Muscle layer of colon (tissue), 2 donors: ENCODE measurements around the gene SERPINB8.

Experiments
- H3K27ac ChIP-seq: one replicate; pipeline ENCODE4 v1.7.0; 2013; ENCODE audit warnings: low read depth, mild to moderate bottlenecking, low read length, moderate library complexity
- H3K27me3 ChIP-seq, 2 donors: one replicate each; pipeline ENCODE4 v1.7.0; 2013; ENCODE audit warnings: low read length in 2 of 2, mild to moderate bottlenecking in 2 of 2; ENCODE audit not compliant: insufficient read depth in 2 of 2, control insufficient read depth in 1 of 2
- H3K36me3 ChIP-seq: one replicate; pipeline ENCODE4 v1.7.0; 2013; ENCODE audit warnings: mild to moderate bottlenecking, low read length; ENCODE audit not compliant: insufficient read depth
- H3K4me1 ChIP-seq: one replicate; pipeline ENCODE4 v1.7.0; 2013; ENCODE audit warnings: mild to moderate bottlenecking, low read length; ENCODE audit not compliant: insufficient read depth
- H3K4me3 ChIP-seq, 2 donors: one replicate each; pipeline ENCODE4 v1.7.0; 2013; ENCODE audit warnings: low read length in 2 of 2, low read depth in 1 of 2, mild to moderate bottlenecking in 1 of 2, moderate library complexity in 1 of 2
- H3K9ac ChIP-seq: one replicate; pipeline ENCODE4 v1.7.0; 2013; ENCODE audit warnings: low read length
- H3K9me3 ChIP-seq: one replicate; pipeline ENCODE4 v1.7.0; 2013; ENCODE audit warnings: mild to moderate bottlenecking, low read length
- donor health status: abdominal sarcoma.
- donor health status: Adenocarcinoma of cecum.

SERPINB8 gene

GRCh38 chr18:63970809-63971205, 926 bp downstream of the SERPINB8 start:
- peak overlapping the region; percentile 63 to 76 for H3K4me3 ChIP-seq
- H3K36me3 ChIP-seq, result no peaks in the 10 kb centered on the region
- H3K9ac ChIP-seq, result peak overlapping the region; percentile 41
- H3K27ac ChIP-seq, result peak overlapping the region; percentile 90
- H3K4me1 ChIP-seq, result peaks cover 7% of the 10 kb centered on the region
- H3K27me3 ChIP-seq, result no peaks in the 10 kb centered on the region
- no peaks in the 10 kb centered on the region for H3K9me3 ChIP-seq

- H3K4me1 ChIP-seq, result peaks cover 7% of the 10 kb centered on the region
- H3K4me3 ChIP-seq, result peak overlapping the region in 1 of 2 donors; percentile 76
- H3K36me3 ChIP-seq, result no peaks in the 10 kb centered on the region
- no peaks in the 10 kb centered on the region for H3K9me3 ChIP-seq
- peak overlapping the region; percentile 41 for H3K9ac ChIP-seq
- H3K27me3 ChIP-seq, result no peaks in the 10 kb centered on the region
- peak overlapping the region; percentile 90 for H3K27ac ChIP-seq
Observed at GRCh38 chr18:63971320-63972001, 1.6 kb downstream of the SERPINB8 start.

- H3K9ac ChIP-seq, result no peak overlapping the region
- no peaks in the 10 kb centered on the region for H3K36me3 ChIP-seq
- no peaks in the 10 kb centered on the region for H3K27me3 ChIP-seq
- H3K27ac ChIP-seq, result no peak overlapping the region
- peaks cover 7% of the 10 kb centered on the region for H3K4me1 ChIP-seq
- H3K4me3 ChIP-seq, result no peak overlapping the region
- no peaks in the 10 kb centered on the region for H3K9me3 ChIP-seq
Observed at GRCh38 chr18:63972002-63972376, 2.1 kb downstream of the SERPINB8 start.

- H3K36me3 ChIP-seq, result no peaks in the 10 kb centered on the region
- peaks cover 6% of the 10 kb centered on the region for H3K4me1 ChIP-seq
- H3K9ac ChIP-seq, result no peak overlapping the region
- H3K4me3 ChIP-seq, result no peak overlapping the region
- H3K27ac ChIP-seq, result no peak overlapping the region
- H3K27me3 ChIP-seq, result no peaks in the 10 kb centered on the region
- H3K9me3 ChIP-seq, result no peaks in the 10 kb centered on the region
Observed at GRCh38 chr18:63974991-63975390, 5.1 kb downstream of the SERPINB8 start.

GRCh38 chr18:63975628-63976027, 5.7 kb downstream of the SERPINB8 start:
- no peaks in the 10 kb centered on the region for H3K36me3 ChIP-seq
- H3K9me3 ChIP-seq, result no peaks in the 10 kb centered on the region
- no peak overlapping the region for H3K4me3 ChIP-seq
- peaks cover 6% of the 10 kb centered on the region for H3K4me1 ChIP-seq
- H3K9ac ChIP-seq, result no peak overlapping the region
- H3K27ac ChIP-seq, result no peak overlapping the region
- no peaks in the 10 kb centered on the region for H3K27me3 ChIP-seq

GRCh38 chr18:63977040-63977439, 7.2 kb downstream of the SERPINB8 start:
- no peak overlapping the region for H3K9ac ChIP-seq
- no peak overlapping the region for H3K27ac ChIP-seq

GRCh38 chr18:63979409-63979920, 9.6 kb downstream of the SERPINB8 start:
- Histone ChIP-seq H3K9ac (peak overlapping the region; percentile 33), H3K4me3 (peak overlapping the region; percentile 1 to 55), H3K36me3 (no peaks in the 10 kb centered on the region), H3K9me3 (no peaks in the 10 kb centered on the region), H3K27ac (peak overlapping the region; percentile 54), H3K4me1 (peaks cover 6% of the 10 kb centered on the region), H3K27me3 (no peaks in the 10 kb centered on the region)

More at GRCh38 chr18:63977040-63977439, 7.2 kb downstream of the SERPINB8 start:
- Histone ChIP-seq H3K27me3 (no peaks in the 10 kb centered on the region), H3K9me3 (no peaks in the 10 kb centered on the region), H3K4me3 (no peak overlapping the region), H3K36me3 (no peaks in the 10 kb centered on the region), H3K4me1 (peaks cover 6% of the 10 kb centered on the region)

- Histone ChIP-seq H3K36me3 (no peaks in the 10 kb centered on the region), H3K9me3 (no peaks in the 10 kb centered on the region), H3K4me1 (peaks cover 6% of the 10 kb centered on the region), H3K27ac (peak overlapping the region; percentile 10), H3K4me3 (peak overlapping the region; percentile 1 to 55), H3K9ac (peak overlapping the region; percentile 33), H3K27me3 (no peaks in the 10 kb centered on the region)
Observed at GRCh38 chr18:63980027-63980426, 10.1 kb downstream of the SERPINB8 start.

- Histone ChIP-seq H3K27me3 (no peaks in the 10 kb centered on the region), H3K9ac (no peak overlapping the region), H3K27ac (no peak overlapping the region), H3K9me3 (no peaks in the 10 kb centered on the region), H3K4me3 (no peak overlapping the region), H3K36me3 (no peaks in the 10 kb centered on the region), H3K4me1 (peaks cover 6% of the 10 kb centered on the region)
Observed at GRCh38 chr18:63980896-63981460, 11.1 kb downstream of the SERPINB8 start.

GRCh38 chr18:63981719-63982118, 11.8 kb downstream of the SERPINB8 start:
- no peak overlapping the region for H3K27ac ChIP-seq
- H3K27me3 ChIP-seq, result no peaks in the 10 kb centered on the region
- no peaks in the 10 kb centered on the region for H3K9me3 ChIP-seq
- H3K36me3 ChIP-seq, result no peaks in the 10 kb centered on the region
- no peak overlapping the region for H3K9ac ChIP-seq
- peaks cover 6% of the 10 kb centered on the region for H3K4me1 ChIP-seq
- H3K4me3 ChIP-seq, result no peak overlapping the region

GRCh38 chr18:63982361-63982760, 12.5 kb downstream of the SERPINB8 start:
- H3K36me3 ChIP-seq, result no peaks in the 10 kb centered on the region
- H3K27ac ChIP-seq, result no peak overlapping the region
- H3K27me3 ChIP-seq, result no peaks in the 10 kb centered on the region
- no peak overlapping the region for H3K9ac ChIP-seq
- no peaks in the 10 kb centered on the region for H3K9me3 ChIP-seq
- H3K4me3 ChIP-seq, result no peak overlapping the region
- H3K4me1 ChIP-seq, result peaks cover 6% of the 10 kb centered on the region

GRCh38 chr18:63986885-63987284, 17.0 kb downstream of the SERPINB8 start:
- Histone ChIP-seq H3K27me3 (no peaks in the 10 kb centered on the region), H3K4me1 (no peaks in the 10 kb centered on the region), H3K27ac (no peak overlapping the region), H3K36me3 (no peaks in the 10 kb centered on the region), H3K9ac (no peak overlapping the region), H3K9me3 (no peaks in the 10 kb centered on the region), H3K4me3 (no peak overlapping the region)
